ENCODE measurements around the gene PPP1R37.
"Not testable (repeated sequence)": the region's sequence is repeated elsewhere in the genome, so short reads cannot be mapped to it uniquely, and the experiment has no call there.

PPP1R37 gene

GRCh38 chr19:45094707-45095106, 1.7 kb downstream of the PPP1R37 start:
- no peak for DNase-seq (ENCODE audit: extremely low read depth in 1 of 2, low read depth in 1 of 2)

- no peak for DNase-seq (ENCODE audit: extremely low read depth in 1 of 2, low read depth in 1 of 2)
These were observed 2.8 kb downstream of the PPP1R37 start for GRCh38 chr19:45095496-45096413.

GRCh38 chr19:45096700-45097099, 3.7 kb downstream of the PPP1R37 start:
- no peak for DNase-seq (ENCODE audit: extremely low read depth in 1 of 2, low read depth in 1 of 2)

GRCh38 chr19:45097450-45097775, 4.4 kb downstream of the PPP1R37 start:
- DNase-seq (ENCODE audit: extremely low read depth in 1 of 2, low read depth in 1 of 2), result no peak

GRCh38 chr19:45097776-45098520, 5.0 kb downstream of the PPP1R37 start:
- no peak for DNase-seq (ENCODE audit: extremely low read depth in 1 of 2, low read depth in 1 of 2)

GRCh38 chr19:45098521-45099466, 5.8 kb downstream of the PPP1R37 start:
- DNase-seq (ENCODE audit: extremely low read depth in 1 of 2, low read depth in 1 of 2), result no peak

- DNase-seq (ENCODE audit: extremely low read depth in 1 of 2, low read depth in 1 of 2), result no peak
These were observed 6.7 kb downstream of the PPP1R37 start for GRCh38 chr19:45099467-45100191.

- DNase-seq (ENCODE audit: extremely low read depth in 1 of 2, low read depth in 1 of 2), result no peak
These were observed 7.2 kb downstream of the PPP1R37 start for GRCh38 chr19:45100201-45100600.

GRCh38 chr19:45100846-45101252, 7.9 kb downstream of the PPP1R37 start:
- no peak for DNase-seq (ENCODE audit: extremely low read depth in 1 of 2, low read depth in 1 of 2)

- no peak for DNase-seq (ENCODE audit: extremely low read depth in 1 of 2, low read depth in 1 of 2)
These were observed 8.8 kb downstream of the PPP1R37 start for GRCh38 chr19:45101806-45102205.

- no peak for DNase-seq (ENCODE audit: extremely low read depth in 1 of 2, low read depth in 1 of 2)
These were observed 9.5 kb downstream of the PPP1R37 start for GRCh38 chr19:45102481-45102880.

- DNase-seq (ENCODE audit: extremely low read depth in 1 of 2, low read depth in 1 of 2), result no peak
These were observed 10.2 kb downstream of the PPP1R37 start for GRCh38 chr19:45103156-45103507.

- no peak for DNase-seq (ENCODE audit: extremely low read depth in 1 of 2, low read depth in 1 of 2)
These were observed 10.7 kb downstream of the PPP1R37 start for GRCh38 chr19:45103508-45104319.

- DNase-seq (ENCODE audit: extremely low read depth in 1 of 2, low read depth in 1 of 2), result no peak
These were observed 11.8 kb downstream of the PPP1R37 start for GRCh38 chr19:45104658-45105349.

- DNase-seq (ENCODE audit: extremely low read depth in 1 of 2, low read depth in 1 of 2), result not testable (repeated sequence)
These were observed 13.4 kb downstream of the PPP1R37 start for GRCh38 chr19:45106363-45106762.

GRCh38 chr19:45107621-45108150, 14.7 kb downstream of the PPP1R37 start:
- no peak for DNase-seq (ENCODE audit: extremely low read depth in 1 of 2, low read depth in 1 of 2)

- peak in 1 of 2 donors; percentile 42 for DNase-seq (ENCODE audit: extremely low read depth in 1 of 2, low read depth in 1 of 2)
These were observed 17.9 kb downstream of the PPP1R37 start for GRCh38 chr19:45110851-45111266.

GRCh38 chr19:45112111-45112827, 19.3 kb downstream of the PPP1R37 start:
- no peak for DNase-seq (ENCODE audit: extremely low read depth in 1 of 2, low read depth in 1 of 2)

All from stimulated activated CD8-positive, alpha-beta memory T cell treated with anti-CD3 and anti-CD28 coated beads, Interleukin-7, amount 100 ng/mL, for 48 hours (primary cell).